NB4 (cell line): ENCODE measurements around the gene CCDC134.

Experiments used
- DNase-seq: peaks from one replicate; pipeline ENCODE4 v3.0.0; 2010; ENCODE audit warnings: low read depth
- H3K4me3 ChIP-seq: one replicate; pipeline ENCODE4 v1.5.1; 2011; ENCODE audit warnings: mild to moderate bottlenecking, low read depth, low read length, moderate library complexity
- MAX ChIP-seq: IDR thresholded peaks from 2 replicates; pipeline ENCODE4 v1.6.1; 2011; ENCODE audit warnings: low read depth, low read length
- MYC ChIP-seq: IDR thresholded peaks from 2 replicates; pipeline ENCODE4 v1.6.1; 2011; ENCODE audit warnings: low read depth, low read length
- POLR2A ChIP-seq: IDR thresholded peaks from 2 replicates; pipeline ENCODE4 v1.6.1; 2011; ENCODE audit warnings: mild to moderate bottlenecking; ENCODE audit not compliant: insufficient read length; ENCODE audit errors: extremely low read depth
- TF ChIP-seq, protein P1 (sequence below): IDR thresholded peaks from one replicate; pipeline ENCODE4 v1.5.1; 2012; ENCODE audit warnings: low read depth, low read length

Gene CCDC134

DNA sequence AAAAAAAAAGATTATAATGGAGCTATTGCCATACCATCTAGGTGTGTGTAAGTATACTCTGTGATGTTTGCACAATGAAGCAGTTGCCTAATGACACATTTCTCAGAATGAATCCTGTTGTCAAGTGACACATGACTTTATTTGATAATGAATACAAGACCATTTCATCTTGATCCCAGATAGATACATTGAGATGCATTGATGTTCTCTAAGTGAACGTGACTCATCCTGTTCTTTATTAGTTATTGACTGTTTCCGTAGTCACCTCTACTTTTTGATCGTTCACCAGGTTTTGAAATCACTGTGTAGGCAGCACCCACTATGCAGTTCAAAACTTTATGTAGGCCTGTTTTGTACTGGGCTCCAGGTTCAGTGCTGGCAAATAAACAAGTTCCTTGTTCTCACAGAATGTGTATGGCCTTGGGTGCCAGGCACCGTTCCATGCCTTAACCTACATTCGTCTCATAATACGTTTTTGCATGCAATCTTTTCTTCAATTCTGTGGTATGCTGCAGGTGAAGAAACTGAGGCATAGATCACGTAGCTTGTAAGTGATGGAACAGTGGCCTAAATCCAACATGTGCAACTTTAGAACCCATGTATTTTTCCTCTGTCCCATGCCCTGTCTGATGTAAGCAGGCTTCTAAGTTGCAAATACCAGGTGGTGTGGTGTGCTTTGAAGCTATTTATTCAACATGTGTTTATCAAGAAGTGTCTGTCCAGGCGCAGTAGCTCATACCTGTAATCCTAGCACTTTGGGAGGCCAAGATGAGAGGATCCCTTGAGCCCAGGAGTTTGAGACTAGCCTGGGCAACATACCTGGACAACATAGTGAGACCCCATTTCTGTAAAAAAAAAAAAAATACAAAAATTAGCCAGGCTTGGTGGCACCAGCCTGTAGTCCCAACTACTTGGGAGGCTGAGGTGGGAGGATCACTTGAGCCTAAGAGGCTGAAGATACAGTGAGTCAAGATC is 42.8 kb downstream of the CCDC134 start:
- no peak overlapping the region for H3K4me3 ChIP-seq
- TF ChIP-seq, protein P1, sequence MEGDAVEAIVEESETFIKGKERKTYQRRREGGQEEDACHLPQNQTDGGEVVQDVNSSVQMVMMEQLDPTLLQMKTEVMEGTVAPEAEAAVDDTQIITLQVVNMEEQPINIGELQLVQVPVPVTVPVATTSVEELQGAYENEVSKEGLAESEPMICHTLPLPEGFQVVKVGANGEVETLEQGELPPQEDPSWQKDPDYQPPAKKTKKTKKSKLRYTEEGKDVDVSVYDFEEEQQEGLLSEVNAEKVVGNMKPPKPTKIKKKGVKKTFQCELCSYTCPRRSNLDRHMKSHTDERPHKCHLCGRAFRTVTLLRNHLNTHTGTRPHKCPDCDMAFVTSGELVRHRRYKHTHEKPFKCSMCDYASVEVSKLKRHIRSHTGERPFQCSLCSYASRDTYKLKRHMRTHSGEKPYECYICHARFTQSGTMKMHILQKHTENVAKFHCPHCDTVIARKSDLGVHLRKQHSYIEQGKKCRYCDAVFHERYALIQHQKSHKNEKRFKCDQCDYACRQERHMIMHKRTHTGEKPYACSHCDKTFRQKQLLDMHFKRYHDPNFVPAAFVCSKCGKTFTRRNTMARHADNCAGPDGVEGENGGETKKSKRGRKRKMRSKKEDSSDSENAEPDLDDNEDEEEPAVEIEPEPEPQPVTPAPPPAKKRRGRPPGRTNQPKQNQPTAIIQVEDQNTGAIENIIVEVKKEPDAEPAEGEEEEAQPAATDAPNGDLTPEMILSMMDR: no peak
- TF ChIP-seq MYC (no peak), POLR2A (no peak), MAX (no peak)
- DNase-seq: no peak

GRCh38 chr22:41844036-41844435 is 43.6 kb downstream of the CCDC134 start:
- no peak overlapping the region for H3K4me3 ChIP-seq
- DNase-seq: no peak
- TF ChIP-seq POLR2A: no peak
- no peak for TF ChIP-seq MAX
- TF ChIP-seq, protein P1: no peak
- no peak for TF ChIP-seq MYC

DNA sequence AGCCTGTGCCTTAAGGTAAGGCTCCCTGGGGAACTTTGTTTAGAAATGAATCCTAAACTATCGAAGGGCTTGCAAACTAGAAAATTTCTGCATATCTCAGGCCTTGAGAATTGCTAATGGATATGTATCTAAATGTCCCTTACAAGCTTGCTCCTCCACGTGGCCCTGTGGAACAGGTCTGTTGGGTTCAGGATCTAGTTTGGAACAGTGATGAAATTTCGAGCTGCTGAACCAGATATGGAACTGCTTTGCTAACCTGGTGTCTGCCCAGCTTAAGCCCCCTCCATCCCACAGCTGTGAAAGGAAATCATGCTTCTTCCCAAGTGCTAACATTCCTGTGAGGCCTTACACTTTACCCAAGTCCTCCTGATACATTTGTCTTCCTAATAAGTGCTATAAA is 44.0 kb downstream of the CCDC134 start:
- DNase-seq: no peak
- no peak overlapping the region for H3K4me3 ChIP-seq
- no peak for TF ChIP-seq MYC
- TF ChIP-seq, protein P1: no peak
- TF ChIP-seq POLR2A: no peak
- TF ChIP-seq MAX: no peak

DNA sequence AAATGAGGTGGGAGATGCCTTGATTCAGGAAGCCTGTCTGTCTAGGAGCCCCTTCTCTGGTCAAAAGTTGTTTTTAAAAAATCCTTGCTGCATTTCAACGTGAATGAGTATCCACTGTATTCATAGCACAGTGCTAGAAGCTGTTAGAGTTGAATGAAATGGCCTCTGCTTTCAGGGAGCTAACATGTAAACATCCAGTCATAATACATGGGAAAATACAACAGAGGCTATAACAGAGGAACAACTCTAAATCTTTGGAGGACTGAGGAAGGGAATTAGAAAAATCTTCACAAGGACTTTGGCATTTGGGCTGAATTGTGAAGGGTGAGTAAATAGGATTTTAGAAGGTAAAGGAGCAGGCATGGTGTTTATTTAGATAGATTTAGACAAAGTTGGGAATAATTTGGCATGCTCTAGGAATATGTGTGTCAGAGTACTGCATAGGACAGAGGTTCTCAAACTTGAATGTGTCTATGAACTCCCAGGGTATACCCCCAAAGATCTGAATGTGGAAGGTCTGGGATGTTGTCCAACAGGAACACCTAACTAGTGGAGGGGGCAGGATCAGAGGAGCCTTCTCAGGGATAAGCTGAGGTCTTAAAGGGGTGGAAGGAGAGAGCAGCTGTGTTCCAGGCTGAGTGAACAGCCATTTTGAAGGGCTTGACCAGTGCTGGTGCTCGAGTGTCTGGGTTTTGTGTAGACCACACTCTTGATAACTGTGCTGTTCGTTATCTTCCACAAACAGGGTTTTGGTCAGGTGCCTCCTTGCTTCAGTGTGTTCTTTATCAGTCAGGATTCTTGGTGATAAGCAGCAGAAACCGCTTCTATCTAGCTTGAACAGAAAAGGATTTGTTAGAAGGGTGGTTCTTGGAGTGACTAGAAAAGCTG is 45.1 kb downstream of the CCDC134 start:
- TF ChIP-seq POLR2A: no peak
- no peak for TF ChIP-seq MAX
- TF ChIP-seq, protein P1: no peak
- no peak for TF ChIP-seq MYC
- no peak for DNase-seq
- no peak overlapping the region for H3K4me3 ChIP-seq

DNA sequence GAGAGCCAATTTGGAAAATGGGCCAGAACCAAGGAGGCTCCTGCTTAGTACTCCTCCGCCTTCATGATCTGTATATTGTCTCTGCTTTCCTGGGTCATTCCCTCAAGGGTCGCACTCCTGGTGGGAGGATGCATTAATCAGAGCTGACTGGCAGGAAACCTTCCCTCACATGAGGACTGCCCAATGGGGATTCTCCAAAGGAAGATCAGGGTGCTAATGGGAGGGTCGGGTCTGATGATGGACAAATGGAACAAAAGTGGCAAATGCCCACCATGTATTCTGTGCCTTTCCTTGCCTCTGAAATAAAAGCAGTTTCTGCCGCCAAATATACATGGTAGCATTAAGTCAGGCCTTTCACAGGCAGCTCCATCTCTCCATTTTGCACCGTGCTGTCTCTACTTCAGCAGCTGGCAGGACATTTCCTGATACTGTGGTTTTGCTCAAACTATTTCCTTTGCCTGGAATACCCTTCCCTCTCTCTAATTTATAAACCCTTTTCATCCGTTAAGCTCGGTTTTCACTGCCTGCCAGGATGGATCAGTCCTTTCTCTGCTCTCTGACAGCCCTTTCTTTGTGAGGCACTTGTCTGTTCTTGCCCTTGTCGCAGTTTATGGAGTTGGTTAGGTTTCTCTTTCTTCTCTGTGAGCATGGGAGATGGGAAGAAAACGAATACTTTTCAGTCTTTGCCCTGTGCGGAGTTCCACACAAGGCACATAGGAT is 45.9 kb downstream of the CCDC134 start:
- H3K4me3 ChIP-seq: no peak overlapping the region
- no peak for TF ChIP-seq POLR2A
- TF ChIP-seq, protein P1: no peak
- no peak for TF ChIP-seq MYC
- no peak for TF ChIP-seq MAX

More for the DNA sequence above, 45.9 kb downstream of the CCDC134 start:
- DNase-seq: no peak
